Neuron (in vitro differentiated cells): ENCODE measurements around the gene DGKA.
"Not testable (repeated sequence)": the region's sequence is repeated elsewhere in the genome, so short reads cannot be mapped to it uniquely, and the experiment has no call there.

ENCODE experiments used
- H2AFZ ChIP-seq: one replicate; pipeline ENCODE4 v1.6.1; 2013; ENCODE audit warnings: low read depth, mild to moderate bottlenecking, inconsistent platforms, low read length, moderate library complexity
- H3K27me3 ChIP-seq: one replicate; pipeline ENCODE4 v1.6.1; 2013; ENCODE audit warnings: low read length; ENCODE audit not compliant: insufficient read depth
- H3K36me3 ChIP-seq: one replicate; pipeline ENCODE4 v1.6.1; 2013; ENCODE audit warnings: low read length; ENCODE audit not compliant: insufficient read depth
- H3K4me1 ChIP-seq: one replicate; pipeline ENCODE4 v1.6.1; 2013; ENCODE audit warnings: low read length; ENCODE audit not compliant: insufficient read depth
- H3K4me3 ChIP-seq: 2 replicates; pipeline ENCODE4 v1.5.1; 2013; ENCODE audit warnings: mild to moderate bottlenecking, low read length, moderate library complexity
- H3K9me3 ChIP-seq: one replicate; pipeline ENCODE4 v1.6.1; 2013; ENCODE audit warnings: low read length

DGKA gene

DNA sequence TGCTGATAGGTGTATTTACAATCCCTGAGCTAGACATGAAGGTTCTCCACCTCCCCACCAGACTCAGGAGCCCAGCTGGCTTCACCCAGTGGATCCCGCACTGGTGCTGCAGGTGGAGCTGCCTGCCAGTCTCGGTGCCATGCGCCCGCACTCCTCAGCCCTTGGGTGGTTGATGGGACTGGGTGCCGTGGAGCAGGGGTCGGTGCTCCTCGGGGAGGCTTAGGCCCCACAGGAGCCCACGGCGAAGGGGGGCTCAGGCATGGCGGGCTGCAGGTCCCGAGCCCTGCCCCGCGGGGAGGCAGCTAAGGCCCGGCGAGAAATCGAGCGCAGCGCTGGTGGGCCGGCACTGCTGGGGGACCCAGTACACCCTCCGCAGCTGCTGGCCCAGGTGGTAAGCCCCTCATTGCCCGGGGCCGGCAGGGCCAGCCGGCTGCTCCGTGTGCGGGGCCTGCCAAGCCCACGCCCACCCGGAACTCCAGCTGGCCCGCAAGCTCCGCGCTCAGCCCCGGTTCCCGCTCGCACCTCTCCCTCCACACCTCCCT, 69.1 kb downstream of the DGKA start:
- not testable (repeated sequence) for H3K9me3 ChIP-seq, H3K27me3 ChIP-seq, H2AFZ ChIP-seq, H3K4me3 ChIP-seq
- Histone ChIP-seq H3K36me3 (peaks cover 24% of the 10 kb centered on the region), H3K4me1 (peaks cover 14% of the 10 kb centered on the region)

DNA sequence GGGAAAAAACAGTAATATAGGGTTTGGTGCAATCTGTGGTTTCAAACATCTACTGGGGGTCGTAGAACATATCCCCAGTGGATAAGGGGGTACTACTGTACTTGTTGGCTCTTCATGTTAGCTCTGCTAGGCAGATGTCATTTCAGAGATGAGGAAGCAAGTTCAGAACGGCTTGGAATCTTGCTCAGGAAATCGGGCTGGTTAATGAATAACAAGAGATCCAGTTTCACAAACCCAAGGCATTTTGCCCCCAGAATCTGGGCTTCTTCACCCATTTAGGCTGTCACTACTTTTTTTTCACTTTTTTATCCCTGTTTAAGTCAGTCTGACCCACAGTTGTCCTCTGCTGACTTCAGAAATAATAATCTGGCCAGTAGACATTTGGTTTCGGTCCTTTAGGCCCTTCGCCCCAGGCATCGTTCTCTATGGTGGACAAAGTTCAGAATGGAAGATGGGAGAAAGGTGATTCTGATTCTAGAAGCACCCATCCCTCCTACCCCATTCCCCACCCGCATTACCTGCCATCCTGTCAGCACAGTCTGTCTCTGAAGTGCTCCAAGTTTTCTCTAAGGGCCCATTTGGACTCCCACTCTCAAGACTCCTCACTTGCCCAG, 70.6 kb downstream of the DGKA start:
- Histone ChIP-seq H2AFZ (no peak overlapping the region), H3K4me1 (peaks cover 12% of the 10 kb centered on the region), H3K36me3 (peaks cover 20% of the 10 kb centered on the region), H3K9me3 (no peaks in the 10 kb centered on the region), H3K4me3 (no peak overlapping the region), H3K27me3 (no peaks in the 10 kb centered on the region)

DNA sequence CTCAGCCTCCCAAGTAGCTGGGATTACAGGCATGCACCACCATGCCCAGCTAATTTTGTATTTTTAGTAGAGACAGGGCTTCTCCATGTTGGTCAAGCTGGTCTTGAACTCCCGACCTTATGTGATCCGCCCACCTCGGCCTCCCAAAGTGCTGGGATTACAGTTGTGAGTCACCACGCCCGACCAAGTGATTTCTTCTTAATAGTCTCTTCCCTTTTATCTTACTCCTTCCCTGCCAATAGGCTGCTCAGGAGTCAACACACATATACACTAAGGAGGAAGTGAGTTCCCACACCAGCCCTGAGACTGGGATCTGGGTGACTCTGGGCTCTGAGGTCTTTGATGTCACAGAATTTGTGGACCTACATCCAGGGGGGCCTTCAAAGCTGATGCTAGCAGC, 72.4 kb downstream of the DGKA start:
- not testable (repeated sequence) for H3K4me1 ChIP-seq, H2AFZ ChIP-seq, H3K9me3 ChIP-seq, H3K4me3 ChIP-seq, H3K27me3 ChIP-seq
- peaks cover 20% of the 10 kb centered on the region for H3K36me3 ChIP-seq
